GM18951 (cell line): ENCODE results near the gene TMEFF1.

Experiments used
- POLR2A ChIP-seq: IDR thresholded peaks from 4 replicates; pipeline ENCODE4 v1.6.1; 2011; ENCODE audit warnings: mild to moderate bottlenecking; ENCODE audit not compliant: insufficient read length, insufficient read depth; ENCODE audit errors: extremely low read depth
- in situ Hi-C: fragments of 300-500 bp; cut with MboI; formaldehyde crosslinking; loops from one replicate; pipeline ENCODE4 v1.12.0; 2022; ENCODE audit warnings: low sequenced_read_pairs, mixed read lengths, inconsistent platforms; ENCODE audit not compliant: unreplicated experiment

Gene TMEFF1

DNA sequence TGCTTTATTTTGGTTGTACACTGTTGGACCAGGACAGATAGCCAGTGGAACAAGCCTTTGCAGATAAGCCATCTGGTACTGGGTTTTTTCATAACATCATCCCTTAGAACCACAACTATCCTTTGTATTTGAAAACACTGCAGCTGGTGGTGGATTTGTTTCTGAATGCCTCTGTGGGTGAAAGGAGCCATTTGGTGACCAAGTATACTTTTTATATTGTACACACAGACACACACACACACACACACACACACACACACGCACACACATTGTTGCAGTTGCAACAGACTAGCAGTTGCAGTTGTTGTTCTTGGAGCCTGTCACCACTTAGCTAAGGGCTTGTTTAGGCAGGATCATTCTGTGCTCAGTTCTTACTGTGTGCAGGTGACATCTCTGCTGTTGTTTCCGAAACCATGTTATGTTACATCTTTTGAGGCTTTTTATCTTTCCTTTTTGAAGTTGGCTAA lies 82.0 kb downstream of the TMEFF1 start:
- TF ChIP-seq POLR2A, result no peak
- in situ Hi-C loops, result no loop called here

DNA sequence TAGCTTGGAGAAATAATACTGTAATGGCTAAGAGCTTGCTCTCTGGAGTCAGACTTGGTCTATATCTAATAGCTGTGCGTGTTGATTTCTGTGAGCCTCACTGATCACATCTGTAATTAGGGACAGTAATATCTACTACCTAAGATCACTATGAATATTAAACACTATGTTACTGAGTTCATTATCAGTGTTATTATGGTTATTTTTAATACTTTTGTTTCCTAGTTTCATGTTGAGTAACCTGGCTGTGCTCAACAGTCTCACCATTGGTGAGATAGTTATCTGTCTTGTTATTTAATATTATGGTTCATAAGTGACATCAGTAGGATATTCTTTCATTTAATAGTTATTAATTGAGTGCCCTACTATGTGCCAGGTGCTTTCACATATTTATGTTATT lies 82.5 kb downstream of the TMEFF1 start:
- TF ChIP-seq POLR2A, result no peak
- in situ Hi-C loops, result no loop called here

DNA sequence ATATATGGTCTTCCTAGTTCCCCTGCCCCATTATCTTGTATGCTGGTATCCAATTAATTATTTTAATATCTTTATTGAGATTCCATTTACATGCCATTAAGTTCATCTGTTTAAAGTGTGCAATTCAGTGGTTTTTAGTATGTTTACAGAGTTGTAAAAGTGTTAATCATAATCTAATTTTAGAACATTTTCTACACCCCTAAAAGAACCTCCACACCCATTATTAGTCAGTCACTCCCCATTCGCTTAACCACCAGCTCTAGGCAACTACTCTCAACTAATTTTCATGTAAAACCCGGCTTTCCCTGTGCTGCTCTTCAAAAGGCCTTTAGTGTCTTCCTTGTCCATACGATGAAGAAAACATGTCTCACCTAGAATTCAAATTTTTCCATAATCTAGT lies 84.1 kb downstream of the TMEFF1 start:
- TF ChIP-seq POLR2A, result no peak
- in situ Hi-C loops, result no loop called here

DNA sequence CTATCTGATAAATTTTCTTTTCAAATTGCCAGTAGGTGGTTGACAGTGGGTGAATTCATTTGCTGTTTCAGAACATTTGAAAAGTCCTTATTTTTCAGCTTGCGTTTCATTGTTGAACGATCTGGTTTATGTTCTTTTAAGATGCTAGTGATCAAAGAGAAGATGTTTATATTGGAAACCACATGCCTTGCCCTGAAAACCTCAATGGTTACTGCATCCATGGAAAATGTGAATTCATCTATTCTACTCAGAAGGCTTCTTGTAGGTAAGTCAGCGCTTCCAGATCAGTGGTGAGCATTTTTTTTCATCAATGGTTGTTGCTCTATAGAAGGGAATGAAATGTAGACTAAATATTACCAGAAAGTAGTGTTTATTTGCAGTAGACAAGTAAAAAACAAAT lies 88.3 kb downstream of the TMEFF1 start:
- in situ Hi-C loops, result no loop called here
- no peak for TF ChIP-seq POLR2A

- TF ChIP-seq POLR2A, result no peak
- in situ Hi-C loops, result no loop called here
Observed at GRCh38 chr9:100567856-100568255, 94.9 kb downstream of the TMEFF1 start.

- TF ChIP-seq POLR2A, result no peak
- in situ Hi-C loops, result no loop called here
Observed at GRCh38 chr9:100573655-100574260, 100.8 kb downstream of the TMEFF1 start.

- in situ Hi-C loops, result loop anchor here (25.0 kb wide), 1 partner anchor 1413 kb away; no protein-coding TSS in a partner anchor
- TF ChIP-seq POLR2A, result no peak
Observed at GRCh38 chr9:100575006-100575405, 102.1 kb downstream of the TMEFF1 start.

DNA sequence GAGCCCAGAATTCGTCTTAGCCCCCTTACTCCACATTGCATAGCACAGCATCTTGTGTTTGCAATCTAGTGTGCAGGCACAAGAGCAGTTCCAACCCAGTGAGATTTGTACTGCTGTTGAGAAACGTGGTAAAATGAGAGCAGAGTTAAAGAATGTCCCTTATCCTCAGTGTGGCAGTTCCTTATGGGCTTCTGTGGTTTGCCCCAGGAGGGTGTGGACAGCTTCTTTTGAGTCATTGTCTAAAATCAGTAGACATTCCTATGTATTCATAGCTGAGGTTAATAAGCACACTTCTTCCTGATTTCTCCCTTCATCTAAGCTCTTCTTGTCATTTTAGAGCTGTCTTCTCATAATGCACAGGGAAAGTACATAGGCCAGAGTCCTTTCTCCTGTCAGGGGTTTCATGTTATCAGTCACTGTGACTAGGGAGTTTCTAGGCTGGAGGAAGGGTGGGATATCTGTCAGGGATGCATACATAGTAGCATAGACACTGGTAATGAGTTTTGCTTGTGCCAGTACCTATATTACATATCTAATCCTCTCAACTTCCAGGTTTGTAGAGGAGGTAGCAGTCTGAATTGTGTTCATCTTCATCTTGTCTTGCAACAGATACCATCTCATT lies 102.9 kb downstream of the TMEFF1 start:
- in situ Hi-C loops, result loop anchor here (25.0 kb wide), 1 partner anchor 1414 kb away; no protein-coding TSS in a partner anchor
- TF ChIP-seq POLR2A, result no peak

- TF ChIP-seq POLR2A, result no peak
- in situ Hi-C loops, result loop anchor here (25.0 kb wide), 1 partner anchor 1416 kb away; no protein-coding TSS in a partner anchor
Observed at GRCh38 chr9:100577776-100578448, 105.0 kb downstream of the TMEFF1 start, which contains the start of gene CAVIN4. CAVIN4 (plus strand) TSS chr9:100578079; CDS start chr9:100578144, 65 bp downstream.

- no peak for TF ChIP-seq POLR2A
- in situ Hi-C loops, result loop anchor here (25.0 kb wide), 1 partner anchor 1416 kb away; no protein-coding TSS in a partner anchor
Observed at GRCh38 chr9:100578610-100579009, 105.7 kb downstream of the TMEFF1 start.

DNA sequence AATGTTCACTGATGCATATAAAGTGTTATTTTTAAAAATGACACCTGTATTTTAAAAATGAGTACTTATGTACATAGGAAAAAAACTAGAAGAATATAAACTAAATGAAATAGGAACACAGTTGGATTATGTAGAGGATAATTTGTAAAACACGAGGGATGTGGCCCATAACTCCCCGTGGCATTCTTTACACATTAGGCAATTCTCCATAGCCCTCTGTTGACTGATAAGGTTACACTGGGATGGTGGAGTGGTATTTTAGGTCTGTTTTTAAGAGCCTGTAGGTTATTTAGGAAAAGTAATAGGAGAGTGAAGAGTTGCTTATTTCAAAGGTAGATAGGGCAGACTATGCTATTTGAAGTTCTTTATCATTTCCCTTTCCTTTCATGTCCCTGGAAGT lies 106.7 kb downstream of the TMEFF1 start:
- TF ChIP-seq POLR2A, result no peak
- in situ Hi-C loops, result loop anchor here (25.0 kb wide), 1 partner anchor 1417 kb away; no protein-coding TSS in a partner anchor

GRCh38 chr9:100580257-100580656 lies 107.3 kb downstream of the TMEFF1 start:
- in situ Hi-C loops, result loop anchor here (25.0 kb wide), 1 partner anchor 1418 kb away; no protein-coding TSS in a partner anchor
- TF ChIP-seq POLR2A, result no peak

GRCh38 chr9:100581081-100581480 lies 108.1 kb downstream of the TMEFF1 start:
- no peak for TF ChIP-seq POLR2A
- in situ Hi-C loops, result loop anchor here (25.0 kb wide), 1 partner anchor 1419 kb away; no protein-coding TSS in a partner anchor

DNA sequence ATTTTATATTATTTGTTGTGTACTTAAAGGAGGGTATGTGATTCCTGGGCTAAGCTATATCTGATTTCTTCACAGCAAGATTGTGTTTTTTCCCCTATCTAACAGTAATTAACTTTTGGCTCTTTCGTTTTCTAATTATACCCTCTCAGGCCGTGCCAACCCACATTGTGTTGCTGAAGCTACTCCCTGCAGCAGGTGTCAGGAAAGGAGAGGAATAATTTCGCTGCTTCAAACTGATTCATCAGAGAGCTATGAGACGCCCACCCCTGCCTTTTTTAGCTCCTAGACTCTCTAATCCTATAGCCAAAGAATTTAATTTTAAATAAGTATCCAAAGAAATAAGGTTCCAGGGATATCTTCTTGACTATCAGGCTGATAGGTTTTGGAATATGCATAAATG lies 108.7 kb downstream of the TMEFF1 start:
- TF ChIP-seq POLR2A, result no peak
- in situ Hi-C loops, result loop anchor here (25.0 kb wide), 1 partner anchor 1419 kb away; no protein-coding TSS in a partner anchor
